ENCODE results near the gene SOX8.
"Not testable (repeated sequence)": the region's sequence is repeated elsewhere in the genome, so short reads cannot be mapped to it uniquely, and the experiment has no call there.

SOX8 gene

GRCh38 chr16:1025183-1025809 lies 43.7 kb downstream of the SOX8 start:
- H3K9me3 ChIP-seq (ENCODE audit: control insufficient read depth, insufficient read depth, low read length), result not testable (repeated sequence)

GRCh38 chr16:1026057-1026783 lies 44.6 kb downstream of the SOX8 start:
- Histone ChIP-seq H3K36me3 (ENCODE audit: control insufficient read depth, insufficient read depth, low read length) (no peaks in the 10 kb centered on the region), H3K9me3 (ENCODE audit: control insufficient read depth, insufficient read depth, low read length) (no peaks in the 10 kb centered on the region), H3K9ac (ENCODE audit: low read depth, low read length) (no peak overlapping the region), H3K4me3 (ENCODE audit: low read depth, low read length) (no peak overlapping the region), H3K4me1 (ENCODE audit: control insufficient read depth, insufficient read depth, low read length) (no peaks in the 10 kb centered on the region), H3K27me3 (ENCODE audit: control insufficient read depth, insufficient read depth, low read length) (no peaks in the 10 kb centered on the region)

More at GRCh38 chr16:1025183-1025809, 43.7 kb downstream of the SOX8 start:
- H3K4me3 ChIP-seq (ENCODE audit: low read depth, low read length); H3K9ac ChIP-seq (ENCODE audit: low read depth, low read length); H3K4me1 ChIP-seq (ENCODE audit: control insufficient read depth, insufficient read depth, low read length); H3K36me3 ChIP-seq (ENCODE audit: control insufficient read depth, insufficient read depth, low read length); H3K27me3 ChIP-seq (ENCODE audit: control insufficient read depth, insufficient read depth, low read length): not testable (repeated sequence)

GRCh38 chr16:1026784-1027500 lies 45.4 kb downstream of the SOX8 start:
- H3K9ac ChIP-seq (ENCODE audit: low read depth, low read length), result no peak overlapping the region
- H3K27me3 ChIP-seq (ENCODE audit: control insufficient read depth, insufficient read depth, low read length), result no peaks in the 10 kb centered on the region
- H3K9me3 ChIP-seq (ENCODE audit: control insufficient read depth, insufficient read depth, low read length), result no peaks in the 10 kb centered on the region
- H3K4me3 ChIP-seq (ENCODE audit: low read depth, low read length), result no peak overlapping the region
- no peaks in the 10 kb centered on the region for H3K36me3 ChIP-seq (ENCODE audit: control insufficient read depth, insufficient read depth, low read length)
- H3K4me1 ChIP-seq (ENCODE audit: control insufficient read depth, insufficient read depth, low read length), result no peaks in the 10 kb centered on the region

GRCh38 chr16:1027501-1027815 lies 45.9 kb downstream of the SOX8 start:
- H3K4me1 ChIP-seq (ENCODE audit: control insufficient read depth, insufficient read depth, low read length), result no peaks in the 10 kb centered on the region
- H3K9ac ChIP-seq (ENCODE audit: low read depth, low read length), result no peak overlapping the region
- H3K36me3 ChIP-seq (ENCODE audit: control insufficient read depth, insufficient read depth, low read length), result no peaks in the 10 kb centered on the region
- no peaks in the 10 kb centered on the region for H3K9me3 ChIP-seq (ENCODE audit: control insufficient read depth, insufficient read depth, low read length)
- no peak overlapping the region for H3K4me3 ChIP-seq (ENCODE audit: low read depth, low read length)
- no peaks in the 10 kb centered on the region for H3K27me3 ChIP-seq (ENCODE audit: control insufficient read depth, insufficient read depth, low read length)

- H3K9ac ChIP-seq (ENCODE audit: low read depth, low read length), result no peak overlapping the region
- H3K9me3 ChIP-seq (ENCODE audit: control insufficient read depth, insufficient read depth, low read length), result no peaks in the 10 kb centered on the region
- H3K4me1 ChIP-seq (ENCODE audit: control insufficient read depth, insufficient read depth, low read length), result no peaks in the 10 kb centered on the region
- H3K36me3 ChIP-seq (ENCODE audit: control insufficient read depth, insufficient read depth, low read length), result no peaks in the 10 kb centered on the region
- no peaks in the 10 kb centered on the region for H3K27me3 ChIP-seq (ENCODE audit: control insufficient read depth, insufficient read depth, low read length)
- H3K4me3 ChIP-seq (ENCODE audit: low read depth, low read length), result no peak overlapping the region
Measured at GRCh38 chr16:1028056-1028455, 46.5 kb downstream of the SOX8 start.

- H3K4me3 ChIP-seq (ENCODE audit: low read depth, low read length), result no peak overlapping the region
- no peaks in the 10 kb centered on the region for H3K9me3 ChIP-seq (ENCODE audit: control insufficient read depth, insufficient read depth, low read length)
- H3K4me1 ChIP-seq (ENCODE audit: control insufficient read depth, insufficient read depth, low read length), result no peaks in the 10 kb centered on the region
- no peaks in the 10 kb centered on the region for H3K36me3 ChIP-seq (ENCODE audit: control insufficient read depth, insufficient read depth, low read length)
- H3K9ac ChIP-seq (ENCODE audit: low read depth, low read length), result no peak overlapping the region
- H3K27me3 ChIP-seq (ENCODE audit: control insufficient read depth, insufficient read depth, low read length), result no peaks in the 10 kb centered on the region
Measured at GRCh38 chr16:1028524-1029258, 47.1 kb downstream of the SOX8 start.

- H3K4me3 ChIP-seq (ENCODE audit: low read depth, low read length), result no peak overlapping the region
- no peak overlapping the region for H3K9ac ChIP-seq (ENCODE audit: low read depth, low read length)
- no peaks in the 10 kb centered on the region for H3K36me3 ChIP-seq (ENCODE audit: control insufficient read depth, insufficient read depth, low read length)
- no peaks in the 10 kb centered on the region for H3K27me3 ChIP-seq (ENCODE audit: control insufficient read depth, insufficient read depth, low read length)
- no peaks in the 10 kb centered on the region for H3K4me1 ChIP-seq (ENCODE audit: control insufficient read depth, insufficient read depth, low read length)
- H3K9me3 ChIP-seq (ENCODE audit: control insufficient read depth, insufficient read depth, low read length), result no peaks in the 10 kb centered on the region
Measured at GRCh38 chr16:1029259-1029545, 47.6 kb downstream of the SOX8 start.

- H3K9me3 ChIP-seq (ENCODE audit: control insufficient read depth, insufficient read depth, low read length), result no peaks in the 10 kb centered on the region
- H3K9ac ChIP-seq (ENCODE audit: low read depth, low read length), result no peak overlapping the region
- H3K36me3 ChIP-seq (ENCODE audit: control insufficient read depth, insufficient read depth, low read length), result no peaks in the 10 kb centered on the region
- H3K4me1 ChIP-seq (ENCODE audit: control insufficient read depth, insufficient read depth, low read length), result no peaks in the 10 kb centered on the region
- no peak overlapping the region for H3K4me3 ChIP-seq (ENCODE audit: low read depth, low read length)
- H3K27me3 ChIP-seq (ENCODE audit: control insufficient read depth, insufficient read depth, low read length), result no peaks in the 10 kb centered on the region
Measured at GRCh38 chr16:1030473-1030901, 48.9 kb downstream of the SOX8 start.

GRCh38 chr16:1031666-1032065 lies 50.1 kb downstream of the SOX8 start:
- Histone ChIP-seq H3K9me3 (ENCODE audit: control insufficient read depth, insufficient read depth, low read length) (no peaks in the 10 kb centered on the region), H3K4me1 (ENCODE audit: control insufficient read depth, insufficient read depth, low read length) (no peaks in the 10 kb centered on the region), H3K9ac (ENCODE audit: low read depth, low read length) (no peak overlapping the region), H3K4me3 (ENCODE audit: low read depth, low read length) (no peak overlapping the region), H3K27me3 (ENCODE audit: control insufficient read depth, insufficient read depth, low read length) (no peaks in the 10 kb centered on the region), H3K36me3 (ENCODE audit: control insufficient read depth, insufficient read depth, low read length) (no peaks in the 10 kb centered on the region)

GRCh38 chr16:1032607-1033006 lies 51.0 kb downstream of the SOX8 start:
- H3K9me3 ChIP-seq (ENCODE audit: control insufficient read depth, insufficient read depth, low read length), result no peaks in the 10 kb centered on the region
- H3K9ac ChIP-seq (ENCODE audit: low read depth, low read length), result no peak overlapping the region
- no peak overlapping the region for H3K4me3 ChIP-seq (ENCODE audit: low read depth, low read length)
- H3K27me3 ChIP-seq (ENCODE audit: control insufficient read depth, insufficient read depth, low read length), result no peaks in the 10 kb centered on the region
- no peaks in the 10 kb centered on the region for H3K4me1 ChIP-seq (ENCODE audit: control insufficient read depth, insufficient read depth, low read length)
- H3K36me3 ChIP-seq (ENCODE audit: control insufficient read depth, insufficient read depth, low read length), result no peaks in the 10 kb centered on the region

- Histone ChIP-seq H3K9ac (ENCODE audit: low read depth, low read length) (no peak overlapping the region), H3K36me3 (ENCODE audit: control insufficient read depth, insufficient read depth, low read length) (no peaks in the 10 kb centered on the region), H3K4me1 (ENCODE audit: control insufficient read depth, insufficient read depth, low read length) (no peaks in the 10 kb centered on the region), H3K9me3 (ENCODE audit: control insufficient read depth, insufficient read depth, low read length) (no peaks in the 10 kb centered on the region), H3K4me3 (ENCODE audit: low read depth, low read length) (no peak overlapping the region), H3K27me3 (ENCODE audit: control insufficient read depth, insufficient read depth, low read length) (no peaks in the 10 kb centered on the region)
Measured at GRCh38 chr16:1033128-1033679, 51.6 kb downstream of the SOX8 start.

Data from iPS-15b (cell line).